ENCODE measurements around the gene ERBB4. TPM values are rescaled to one million over a fixed set of nuclear protein-coding genes. Genes with fewer than 3 reads are reported as not detected.

ERBB4 gene
- total RNA-seq, 1 donor from 2014 or later: not detected

DNA sequence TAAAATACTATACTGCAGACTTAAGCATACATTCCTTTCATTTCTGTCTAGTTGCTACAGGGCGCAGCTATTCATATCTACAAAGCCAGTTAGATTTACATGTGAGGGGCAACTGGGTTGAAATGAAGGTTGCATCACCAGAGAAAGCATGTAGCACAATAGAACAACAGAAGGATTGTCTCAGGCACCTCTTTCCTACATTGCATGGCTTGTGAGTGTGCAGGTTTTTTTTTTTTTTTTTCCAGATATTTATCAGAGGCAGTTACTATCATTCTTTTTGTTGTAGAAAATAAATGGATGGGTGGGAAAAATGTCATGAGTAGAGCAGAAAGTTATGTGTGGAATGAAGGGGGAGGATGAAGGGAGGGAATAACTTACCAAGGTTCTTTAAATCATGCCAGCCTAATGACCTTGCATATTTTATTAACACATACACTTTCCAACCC lies 86.8 kb downstream of the ERBB4 start:
- Mint-ChIP-seq H3K4me1 (ENCODE audit: low read depth) (no peaks in the 10 kb centered on the region), H3K27me3 (ENCODE audit: insufficient read depth) (peaks cover 2% of the 10 kb centered on the region), H3K36me3 (ENCODE audit: low read depth) (no peaks in the 10 kb centered on the region), H3K4me3 (no peak overlapping the region), H3K9me3 (no peaks in the 10 kb centered on the region), H3K27ac (no peak overlapping the region)
- DNase-seq (ENCODE audit: low spot score): no peak
- intact Hi-C loops (cut with micrococcal nuclease): no loop called here

DNA sequence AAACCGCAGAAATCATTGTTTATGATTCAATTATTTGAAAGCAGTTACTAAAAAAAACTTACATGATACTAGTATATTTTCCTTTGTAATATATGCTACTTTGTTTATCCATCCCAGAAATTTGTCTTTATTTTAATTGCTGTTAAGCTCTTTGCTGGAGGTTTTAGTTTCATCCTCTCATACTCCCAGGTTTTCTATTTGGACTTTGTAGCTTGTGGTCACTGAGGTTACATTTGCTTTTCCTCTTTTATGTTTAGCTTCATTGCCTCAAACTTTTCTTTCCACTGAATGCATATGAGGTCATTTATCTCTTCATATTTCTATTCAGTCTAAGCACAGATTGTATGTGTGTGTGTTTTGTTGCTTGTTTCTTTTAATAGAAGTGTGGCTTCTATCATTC lies 89.9 kb downstream of the ERBB4 start:
- no peaks in the 10 kb centered on the region for H3K9me3 Mint-ChIP-seq
- no peaks in the 10 kb centered on the region for H3K4me1 Mint-ChIP-seq (ENCODE audit: low read depth)
- no peak overlapping the region for H3K4me3 Mint-ChIP-seq
- no peak overlapping the region for H3K27ac Mint-ChIP-seq
- H3K27me3 Mint-ChIP-seq (ENCODE audit: insufficient read depth): no peaks in the 10 kb centered on the region
- DNase-seq (ENCODE audit: low spot score): no peak
- no peaks in the 10 kb centered on the region for H3K36me3 Mint-ChIP-seq (ENCODE audit: low read depth)
- intact Hi-C loops (cut with micrococcal nuclease): no loop called here

DNA sequence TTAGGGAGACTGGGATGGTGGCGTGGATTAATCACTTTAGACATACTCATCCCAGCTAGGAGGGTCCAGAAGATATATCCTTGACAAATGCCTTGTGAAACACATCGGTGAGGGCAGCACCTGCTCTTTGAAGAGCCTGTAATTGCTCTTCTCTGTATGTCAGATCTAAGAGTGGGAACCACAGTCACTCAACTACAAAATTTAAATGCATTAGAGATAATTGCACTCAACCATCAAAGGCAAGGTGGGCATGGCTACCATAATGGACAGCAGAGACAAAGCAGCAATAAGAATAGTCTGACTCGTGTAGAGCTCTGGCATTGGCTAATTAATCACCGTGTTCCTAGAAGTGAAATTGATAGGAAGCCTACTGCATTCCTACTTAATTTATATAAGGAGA lies 96.8 kb downstream of the ERBB4 start:
- no peak overlapping the region for H3K27ac Mint-ChIP-seq
- DNase-seq (ENCODE audit: low spot score): no peak
- no peak overlapping the region for H3K4me3 Mint-ChIP-seq
- intact Hi-C loops (cut with micrococcal nuclease): no loop called here
- no peaks in the 10 kb centered on the region for H3K4me1 Mint-ChIP-seq (ENCODE audit: low read depth)
- no peaks in the 10 kb centered on the region for H3K36me3 Mint-ChIP-seq (ENCODE audit: low read depth)
- H3K27me3 Mint-ChIP-seq (ENCODE audit: insufficient read depth): no peaks in the 10 kb centered on the region
- H3K9me3 Mint-ChIP-seq: no peaks in the 10 kb centered on the region

DNA sequence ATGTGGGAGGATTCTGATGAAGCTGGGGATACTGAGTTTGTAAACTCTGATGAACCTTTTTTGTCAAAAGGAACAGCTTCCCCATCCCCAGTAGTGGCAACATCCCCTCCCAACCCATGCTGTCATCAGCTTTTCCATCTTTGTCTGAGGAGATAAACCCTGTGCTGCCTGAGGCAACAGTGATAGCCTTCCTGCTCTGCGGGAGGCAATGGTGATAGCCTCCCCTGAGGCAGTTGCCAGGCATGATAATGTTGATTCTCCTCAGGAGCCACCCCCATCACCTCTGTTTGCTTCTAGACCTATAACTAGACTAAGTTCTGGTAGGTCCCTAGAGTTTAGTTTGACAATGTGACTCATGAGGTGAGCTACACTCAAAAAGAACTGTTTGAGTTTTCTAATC lies 97.5 kb downstream of the ERBB4 start:
- Mint-ChIP-seq H3K4me1 (ENCODE audit: low read depth) (no peaks in the 10 kb centered on the region), H3K27me3 (ENCODE audit: insufficient read depth) (no peaks in the 10 kb centered on the region), H3K4me3 (no peak overlapping the region), H3K9me3 (no peaks in the 10 kb centered on the region), H3K27ac (no peak overlapping the region), H3K36me3 (ENCODE audit: low read depth) (no peaks in the 10 kb centered on the region)
- no peak for DNase-seq (ENCODE audit: low spot score)
- intact Hi-C loops (cut with micrococcal nuclease): no loop called here

DNA sequence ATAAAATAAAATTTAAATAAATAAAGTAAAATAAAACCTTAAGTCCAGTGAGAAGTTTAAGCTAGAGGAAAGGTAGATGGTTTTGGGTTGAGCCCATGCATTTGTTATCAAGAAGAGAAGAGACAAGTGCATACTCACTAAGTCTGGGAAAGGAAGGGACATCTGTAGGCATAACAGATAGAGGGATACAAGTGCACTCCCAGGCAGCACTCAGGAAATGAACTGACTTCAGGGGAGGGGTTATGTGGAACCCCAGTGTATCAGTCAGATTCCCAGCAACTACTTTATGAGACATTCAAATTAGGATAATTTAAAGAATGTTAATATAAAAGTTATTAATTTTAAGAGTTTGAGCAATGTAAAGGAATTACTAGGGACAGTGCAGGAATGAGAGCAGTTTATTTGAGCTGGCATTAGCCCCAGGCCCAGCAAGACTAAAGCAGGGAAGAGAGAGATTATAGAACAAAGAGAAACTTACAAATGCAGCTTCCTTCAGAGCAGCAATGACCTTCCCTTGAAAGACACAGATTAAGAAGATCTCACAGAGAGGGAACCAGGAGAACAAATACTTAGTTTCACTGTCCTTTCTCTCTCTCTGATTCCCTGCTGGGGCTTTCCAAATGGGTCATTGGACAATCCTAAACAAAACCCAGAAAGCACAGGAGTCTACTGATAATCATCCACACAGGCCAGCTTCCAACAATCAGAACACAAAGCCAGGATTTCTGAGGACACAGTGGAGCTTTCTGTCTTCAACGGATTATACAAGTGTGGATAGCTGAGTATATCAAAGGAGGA lies 109.7 kb downstream of the ERBB4 start:
- no peaks in the 10 kb centered on the region for H3K9me3 Mint-ChIP-seq
- no peaks in the 10 kb centered on the region for H3K4me1 Mint-ChIP-seq (ENCODE audit: low read depth)
- DNase-seq (ENCODE audit: low spot score): no peak
- H3K27ac Mint-ChIP-seq: no peak overlapping the region
- H3K36me3 Mint-ChIP-seq (ENCODE audit: low read depth): no peaks in the 10 kb centered on the region
- intact Hi-C loops (cut with micrococcal nuclease): no loop called here
- no peak overlapping the region for H3K4me3 Mint-ChIP-seq
- no peaks in the 10 kb centered on the region for H3K27me3 Mint-ChIP-seq (ENCODE audit: insufficient read depth)

DNA sequence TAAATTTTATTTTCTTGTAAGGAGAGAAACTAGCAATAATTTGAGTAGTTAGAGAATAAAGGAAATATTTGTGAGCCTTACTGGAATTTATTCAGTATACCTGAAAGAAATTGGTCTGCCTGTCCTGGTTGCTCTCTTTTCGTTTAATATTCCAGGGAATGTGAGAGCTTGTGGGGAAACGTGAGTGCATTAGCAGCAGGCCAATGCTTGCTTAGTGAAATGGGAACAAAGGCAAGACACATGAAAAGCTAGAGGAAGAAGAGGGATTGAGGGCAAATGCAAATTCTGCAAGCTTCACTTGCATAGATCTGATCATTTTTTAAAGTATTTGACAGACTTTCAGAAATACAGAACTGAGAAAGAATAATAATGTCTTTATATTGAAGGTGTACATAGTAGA lies 111.0 kb downstream of the ERBB4 start:
- no peak overlapping the region for H3K4me3 Mint-ChIP-seq
- H3K36me3 Mint-ChIP-seq (ENCODE audit: low read depth): no peaks in the 10 kb centered on the region
- no peak overlapping the region for H3K27ac Mint-ChIP-seq
- H3K27me3 Mint-ChIP-seq (ENCODE audit: insufficient read depth): no peaks in the 10 kb centered on the region
- no peak for DNase-seq (ENCODE audit: low spot score)
- H3K9me3 Mint-ChIP-seq: no peaks in the 10 kb centered on the region
- H3K4me1 Mint-ChIP-seq (ENCODE audit: low read depth): no peaks in the 10 kb centered on the region
- intact Hi-C loops (cut with micrococcal nuclease): no loop called here

DNA sequence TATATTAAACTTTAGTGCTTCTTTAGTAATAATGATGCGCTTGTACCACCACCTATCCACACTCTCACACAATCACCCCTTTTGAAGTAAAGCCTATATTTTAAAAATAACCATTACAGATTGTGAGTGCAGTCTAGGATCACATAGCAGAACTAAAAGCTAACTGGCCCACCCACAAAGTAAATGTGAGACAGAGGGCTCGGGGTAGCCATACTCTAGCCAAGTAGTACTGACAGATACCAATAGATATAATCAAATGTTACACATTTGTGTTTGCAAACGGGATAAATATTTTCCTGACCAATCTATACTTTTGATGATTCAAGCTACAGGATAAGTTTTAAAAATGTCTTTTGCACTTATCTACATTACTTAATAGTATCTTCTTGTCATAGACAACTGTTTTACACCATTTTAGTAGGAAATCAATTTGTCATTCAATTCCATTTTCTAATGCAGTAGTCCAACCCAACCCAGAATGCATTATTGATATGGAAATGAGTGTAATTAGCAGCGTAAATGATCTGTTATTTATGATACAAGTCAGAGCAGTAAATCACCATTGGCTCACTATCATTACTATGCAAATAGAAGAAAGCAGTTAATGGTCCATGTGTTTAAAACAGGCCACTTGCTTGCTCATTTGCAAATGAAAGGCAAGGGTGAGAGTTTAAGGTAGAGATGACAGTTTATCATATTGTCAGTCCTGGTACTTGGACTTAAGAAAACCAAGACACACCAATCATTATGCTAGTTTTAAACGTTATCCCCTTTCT lies 111.8 kb downstream of the ERBB4 start:
- intact Hi-C loops (cut with micrococcal nuclease): no loop called here
- Mint-ChIP-seq H3K27ac (no peak overlapping the region), H3K4me1 (ENCODE audit: low read depth) (no peaks in the 10 kb centered on the region), H3K4me3 (no peak overlapping the region), H3K36me3 (ENCODE audit: low read depth) (no peaks in the 10 kb centered on the region), H3K27me3 (ENCODE audit: insufficient read depth) (no peaks in the 10 kb centered on the region), H3K9me3 (no peaks in the 10 kb centered on the region)
- DNase-seq (ENCODE audit: low spot score): no peak

DNA sequence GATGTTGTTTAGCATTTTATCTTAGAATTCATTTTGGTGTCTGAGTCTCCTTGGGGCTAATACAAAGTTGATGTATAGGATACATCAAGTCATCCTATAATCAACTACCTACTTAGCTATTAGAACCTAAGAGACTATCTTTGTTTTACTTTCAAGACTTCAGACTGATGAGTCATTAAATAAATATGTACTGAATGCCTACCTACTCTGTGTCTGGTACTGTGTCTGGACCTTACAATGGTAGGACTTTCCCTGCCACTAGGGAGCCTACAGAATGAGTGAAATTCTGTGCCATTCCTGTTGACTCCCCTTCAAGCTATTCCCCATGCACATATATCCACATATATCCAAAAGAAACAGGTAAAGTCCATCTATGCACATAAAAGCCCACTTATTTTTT lies 114.5 kb downstream of the ERBB4 start:
- Mint-ChIP-seq H3K27me3 (ENCODE audit: insufficient read depth) (no peaks in the 10 kb centered on the region), H3K4me3 (no peak overlapping the region), H3K36me3 (ENCODE audit: low read depth) (no peaks in the 10 kb centered on the region), H3K9me3 (no peaks in the 10 kb centered on the region), H3K4me1 (ENCODE audit: low read depth) (no peaks in the 10 kb centered on the region), H3K27ac (no peak overlapping the region)
- intact Hi-C loops (cut with micrococcal nuclease): no loop called here
- no peak for DNase-seq (ENCODE audit: low spot score)

DNA sequence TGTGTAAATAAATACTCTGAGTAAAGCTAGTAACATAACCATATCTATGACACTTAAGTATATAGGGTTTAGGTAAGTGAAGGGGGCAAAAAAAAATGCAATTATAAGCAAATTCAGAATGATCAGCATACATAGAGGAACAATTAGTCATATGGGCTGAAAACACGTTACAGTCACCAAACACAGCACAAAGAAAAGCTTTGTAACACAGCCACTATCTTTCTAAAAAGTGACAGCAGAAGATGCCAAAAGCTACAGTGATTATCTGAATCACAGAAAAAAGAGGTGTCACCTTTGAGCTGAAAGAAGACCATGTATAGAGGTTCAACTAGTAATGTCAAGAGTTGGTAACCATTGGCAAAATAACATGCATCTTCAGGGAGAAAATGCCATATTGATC lies 115.5 kb downstream of the ERBB4 start:
- H3K27ac Mint-ChIP-seq: no peak overlapping the region
- intact Hi-C loops (cut with micrococcal nuclease): no loop called here
- no peak for DNase-seq (ENCODE audit: low spot score)
- no peaks in the 10 kb centered on the region for H3K4me1 Mint-ChIP-seq (ENCODE audit: low read depth)
- H3K9me3 Mint-ChIP-seq: no peaks in the 10 kb centered on the region
- no peak overlapping the region for H3K4me3 Mint-ChIP-seq
- H3K36me3 Mint-ChIP-seq (ENCODE audit: low read depth): no peaks in the 10 kb centered on the region
- H3K27me3 Mint-ChIP-seq (ENCODE audit: insufficient read depth): no peaks in the 10 kb centered on the region

DNA sequence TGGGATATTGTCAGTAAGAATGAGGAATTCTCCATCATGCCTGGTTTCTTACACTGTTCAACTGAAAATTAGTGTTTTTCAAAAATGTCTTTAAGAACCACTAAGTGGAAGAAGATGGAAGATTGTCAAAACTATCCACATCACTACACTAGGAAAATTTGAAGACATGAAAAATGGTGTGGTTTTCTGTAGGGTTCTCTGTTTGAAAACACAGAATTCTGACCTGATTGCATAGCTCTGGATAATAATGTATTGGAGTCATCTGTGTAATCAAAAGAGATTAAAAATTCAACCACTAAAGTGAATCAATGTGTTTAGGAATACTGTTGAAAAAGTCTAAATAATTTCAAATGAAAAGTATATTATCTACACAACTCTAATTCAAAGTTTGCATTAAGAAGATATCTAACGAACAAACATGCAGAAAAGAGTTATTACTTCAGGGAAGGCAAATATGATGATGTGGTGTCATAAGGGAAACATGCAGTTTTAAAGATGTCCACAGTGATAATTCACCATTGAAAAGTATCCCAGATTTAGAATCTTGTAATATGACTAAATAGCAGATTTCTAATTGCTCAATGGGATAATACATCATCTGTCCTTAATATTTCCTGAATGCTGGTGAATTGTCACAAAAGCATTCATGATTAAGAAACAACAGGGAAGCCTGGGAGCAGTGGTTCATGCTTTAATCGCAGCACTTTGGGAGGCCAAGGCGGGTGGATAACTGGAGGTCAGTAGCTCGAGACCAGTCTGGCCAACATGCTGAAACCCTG lies 116.9 kb downstream of the ERBB4 start:
- Mint-ChIP-seq H3K36me3 (ENCODE audit: low read depth) (no peaks in the 10 kb centered on the region), H3K27ac (no peak overlapping the region), H3K27me3 (ENCODE audit: insufficient read depth) (no peaks in the 10 kb centered on the region), H3K4me3 (no peak overlapping the region), H3K4me1 (ENCODE audit: low read depth) (no peaks in the 10 kb centered on the region), H3K9me3 (no peaks in the 10 kb centered on the region)
- DNase-seq (ENCODE audit: low spot score): no peak
- intact Hi-C loops (cut with micrococcal nuclease): no loop called here

DNA sequence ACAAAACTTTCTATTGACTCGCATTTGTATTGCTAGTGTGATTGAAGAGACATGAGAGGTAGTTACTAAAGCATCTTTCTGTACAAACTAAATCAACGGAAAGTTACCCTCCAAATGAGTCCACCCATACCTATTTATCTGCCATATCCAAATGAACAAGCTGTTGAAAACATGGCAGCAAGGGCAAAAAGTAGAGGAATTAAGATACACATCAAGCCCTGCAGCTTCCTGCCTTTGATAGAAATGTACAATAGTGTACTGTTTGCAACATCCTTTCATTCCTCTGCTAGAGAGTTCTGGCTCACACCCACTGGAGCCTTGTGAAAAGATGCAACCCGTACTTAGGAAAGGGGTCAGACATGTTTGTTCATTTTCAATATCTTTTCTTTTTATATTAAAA lies 122.5 kb downstream of the ERBB4 start:
- Mint-ChIP-seq H3K27ac (no peak overlapping the region), H3K36me3 (ENCODE audit: low read depth) (no peaks in the 10 kb centered on the region), H3K27me3 (ENCODE audit: insufficient read depth) (no peaks in the 10 kb centered on the region), H3K4me3 (no peak overlapping the region), H3K4me1 (ENCODE audit: low read depth) (no peaks in the 10 kb centered on the region), H3K9me3 (no peaks in the 10 kb centered on the region)
- intact Hi-C loops (cut with micrococcal nuclease): no loop called here
- DNase-seq (ENCODE audit: low spot score): no peak

DNA sequence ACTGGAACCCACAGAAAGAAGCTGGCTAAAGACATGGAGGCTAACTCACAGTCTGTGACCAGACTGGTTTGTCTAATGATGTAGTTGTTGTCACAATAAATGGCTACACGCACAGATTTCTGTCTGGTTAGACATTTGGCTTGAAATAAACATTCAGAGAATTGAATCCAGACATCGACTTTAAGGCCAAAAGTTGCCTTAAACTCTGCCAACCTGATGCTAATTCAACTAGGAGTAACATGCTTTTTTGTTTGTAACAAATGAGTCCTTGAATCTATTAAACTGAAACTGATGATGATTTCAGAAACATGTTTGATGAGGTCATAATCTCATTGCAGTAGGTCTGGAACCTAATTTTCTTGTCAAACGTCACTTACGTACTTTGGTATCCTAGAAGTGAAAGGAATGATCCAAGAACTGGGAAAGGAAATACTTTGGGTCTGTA lies 123.8 kb downstream of the ERBB4 start:
- intact Hi-C loops (cut with micrococcal nuclease): no loop called here
- DNase-seq (ENCODE audit: low spot score): no peak
- H3K4me3 Mint-ChIP-seq: no peak overlapping the region

DNA sequence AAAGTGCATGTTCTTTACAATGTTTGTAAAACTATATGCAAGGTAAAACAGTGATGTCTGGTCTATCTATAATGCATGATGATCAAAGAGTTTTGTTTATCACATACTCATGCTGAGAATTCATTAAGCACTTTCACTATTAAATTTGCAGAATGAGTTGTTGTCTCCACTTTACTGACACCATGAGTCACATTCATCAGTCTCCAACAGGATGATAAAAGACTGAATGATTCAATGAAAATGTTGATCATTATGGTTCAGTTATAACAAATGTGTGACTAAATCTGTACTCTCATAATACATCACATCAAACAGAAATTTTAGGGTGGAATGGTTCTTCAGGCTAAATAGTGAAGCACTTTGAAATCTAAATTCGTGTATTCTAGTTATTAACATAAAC lies 129.0 kb downstream of the ERBB4 start:
- Mint-ChIP-seq H3K9me3 (no peaks in the 10 kb centered on the region), H3K27ac (no peak overlapping the region), H3K4me1 (ENCODE audit: low read depth) (no peaks in the 10 kb centered on the region), H3K4me3 (no peak overlapping the region), H3K36me3 (ENCODE audit: low read depth) (no peaks in the 10 kb centered on the region), H3K27me3 (ENCODE audit: insufficient read depth) (no peaks in the 10 kb centered on the region)
- no peak for DNase-seq (ENCODE audit: low spot score)
- intact Hi-C loops (cut with micrococcal nuclease): no loop called here

More for the DNA sequence above, 123.8 kb downstream of the ERBB4 start:
- Mint-ChIP-seq H3K36me3 (ENCODE audit: low read depth) (no peaks in the 10 kb centered on the region), H3K4me1 (ENCODE audit: low read depth) (no peaks in the 10 kb centered on the region), H3K27ac (no peak overlapping the region), H3K27me3 (ENCODE audit: insufficient read depth) (no peaks in the 10 kb centered on the region), H3K9me3 (no peaks in the 10 kb centered on the region)

Data from activated T-helper 1 cell treated with anti-CD3 and anti-CD28 coated beads, Interleukin-12 subunit alpha, Interleukin-12 subunit beta, Interleukin-2, Interleukin-4 antibody, amounts not matched to agents 30 ng/mL and 10 ng/mL and 1 ng/mL, durations not matched to agents 14 hours and 24 hours and 36 hours (primary cell).